PC-3 (cell line): ENCODE results near the gene SPATA32. TPM values are rescaled to one million over a fixed set of nuclear protein-coding genes. Genes with fewer than 3 reads are reported as not detected.

ENCODE experiments used
- ATAC-seq: fragments of 200-7000 bp; cut with Tn5 transposase; 2 replicates; pipeline ENCODE4 v1.9.1; 2020; ENCODE audit warnings: mild to moderate bottlenecking, moderate library complexity
- BruUV-seq: library from RNA; stranded (reverse); fragments of 400-500 nt; replicated peaks from 2 replicates; lab custom pipeline; 2021; lab: Mats Ljungman, UMichigan
- CTCF ChIA-PET: fragments of 300-600 bp; sonication (Branson Sonifier 250); formaldehyde crosslinking; loops from one replicate; lab custom pipeline; 2022; ENCODE audit warnings: antibody characterized with exemption; lab: Charles Lee
- POLR2A ChIA-PET: fragments of 300-600 bp; sonication (Branson Sonifier 250); formaldehyde crosslinking; loops from one replicate; lab custom pipeline; 2022; ENCODE audit warnings: antibody characterized with exemption; ENCODE audit not compliant: unreplicated experiment; lab: Charles Lee
- DNase-seq: peaks from one replicate; pipeline ENCODE4 v3.0.0-alpha.2; 2015
- H2AFZ ChIP-seq: fragments of 300-600 bp; sonication (generic); 2 replicates; pipeline ENCODE4 v1.6.0; 2016; ENCODE audit warnings: antibody characterized with exemption, low read length
- H3F3A ChIP-seq: fragments of 300-600 bp; sonication (generic); one replicate; pipeline ENCODE4 v1.6.0; 2017; ENCODE audit warnings: antibody characterized with exemption, low read length, control low read depth, mild to moderate bottlenecking; ENCODE audit not compliant: unreplicated experiment
- H3K27ac ChIP-seq: fragments of 300-600 bp; sonication (generic); 2 replicates; pipeline ENCODE4 v1.5.1; 2016; ENCODE audit warnings: mild to moderate bottlenecking, low read length
- H3K27me3 ChIP-seq: fragments of 300-600 bp; sonication (generic); 2 replicates; pipeline ENCODE4 v1.6.1; 2016; ENCODE audit warnings: low read length, mixed read lengths
- H3K36me3 ChIP-seq: fragments of 300-600 bp; sonication (generic); 2 replicates; pipeline ENCODE4 v1.6.1; 2016; ENCODE audit warnings: low read depth, mixed run types, low read length, mixed read lengths
- H3K4me1 ChIP-seq: fragments of 300-600 bp; sonication (generic); 2 replicates; pipeline ENCODE4 v1.5.1; 2016; ENCODE audit warnings: low read length; ENCODE audit not compliant: insufficient read depth
- H3K4me2 ChIP-seq: fragments of 300-600 bp; sonication (generic); 2 replicates; pipeline ENCODE4 v1.6.0; 2016; ENCODE audit warnings: low read length
- H3K4me3 ChIP-seq: fragments of 300-600 bp; sonication (generic); 2 replicates; pipeline ENCODE4 v1.5.1; 2016; ENCODE audit warnings: mild to moderate bottlenecking, low read length, mixed read lengths
- H3K79me2 ChIP-seq: fragments of 300-600 bp; sonication (generic); 2 replicates; pipeline ENCODE4 v1.6.1; 2017; ENCODE audit warnings: low read length, mixed read lengths
- H3K9ac ChIP-seq: fragments of 300-600 bp; sonication (generic); 2 replicates; pipeline ENCODE4 v1.6.0; 2016; ENCODE audit warnings: mild to moderate bottlenecking, low read length
- H3K9me2 ChIP-seq: fragments of 300-600 bp; sonication (generic); replicated peaks from 2 replicates; pipeline ENCODE4 v1.6.1; 2016; ENCODE audit warnings: mixed run types, low read length, mixed read lengths
- H3K9me3 ChIP-seq: fragments of 300-600 bp; sonication (generic); 2 replicates; pipeline ENCODE4 v1.6.1; 2016; ENCODE audit warnings: low read length, mixed read lengths
- H4K20me1 ChIP-seq: fragments of 300-600 bp; sonication (generic); 2 replicates; pipeline ENCODE4 v1.6.1; 2016; ENCODE audit warnings: low read length, mixed read lengths
- EZH2 ChIP-seq: fragments of 300-600 bp; sonication (generic); IDR thresholded peaks from one replicate; pipeline ENCODE4 v1.6.1; 2017; ENCODE audit warnings: antibody characterized with exemption, mild to moderate bottlenecking, low read length; ENCODE audit not compliant: unreplicated experiment
- EZH2phosphoT487 ChIP-seq: fragments of 300-600 bp; sonication (generic); IDR thresholded peaks from 2 replicates; pipeline ENCODE4 v1.6.1; 2018; ENCODE audit warnings: mild to moderate bottlenecking, antibody characterized with exemption, low read length, borderline replicate concordance
- intact Hi-C: fragments of 100-400 bp; cut with micrococcal nuclease; formaldehyde crosslinking; loops from 2 replicates; pipeline ENCODE4 v1.9.0; 2023
- total RNA-seq: library from RNA; depleted of rRNA; stranded (reverse); fragments of >200 nt; gene quantifications from 2 replicates; pipeline ENCODE4 v1.2.3, GENCODE V29; 2014
- TF ChIP-seq, protein P1 (sequence below): fragments of 300-600 bp; sonication (generic); conservative IDR thresholded peaks from 2 replicates; pipeline ENCODE4 v1.5.1; 2017; ENCODE audit warnings: antibody characterized with exemption, low read depth, mild to moderate bottlenecking, low read length

SPATA32 gene
- total RNA-seq, 1 experiment from 2014 or later, result not detected

- no peak overlapping the region for H3K27ac ChIP-seq
- DNase-seq (peak; percentile 32), ATAC-seq (peak; percentile 54)
- H4K20me1 ChIP-seq, result no peaks in the 10 kb centered on the region
- H3K9me3 ChIP-seq, result no peaks in the 10 kb centered on the region
- no peaks in the 10 kb centered on the region for H3K4me1 ChIP-seq
- H3K36me3 ChIP-seq, result peaks cover 65% of the 10 kb centered on the region
- no peaks in the 10 kb centered on the region for H3K9me2 ChIP-seq
- H3F3A ChIP-seq, result no peaks in the 10 kb centered on the region
- TF ChIP-seq EZH2, result no peak
- no peak for TF ChIP-seq EZH2phosphoT487
- TF ChIP-seq, protein P1, sequence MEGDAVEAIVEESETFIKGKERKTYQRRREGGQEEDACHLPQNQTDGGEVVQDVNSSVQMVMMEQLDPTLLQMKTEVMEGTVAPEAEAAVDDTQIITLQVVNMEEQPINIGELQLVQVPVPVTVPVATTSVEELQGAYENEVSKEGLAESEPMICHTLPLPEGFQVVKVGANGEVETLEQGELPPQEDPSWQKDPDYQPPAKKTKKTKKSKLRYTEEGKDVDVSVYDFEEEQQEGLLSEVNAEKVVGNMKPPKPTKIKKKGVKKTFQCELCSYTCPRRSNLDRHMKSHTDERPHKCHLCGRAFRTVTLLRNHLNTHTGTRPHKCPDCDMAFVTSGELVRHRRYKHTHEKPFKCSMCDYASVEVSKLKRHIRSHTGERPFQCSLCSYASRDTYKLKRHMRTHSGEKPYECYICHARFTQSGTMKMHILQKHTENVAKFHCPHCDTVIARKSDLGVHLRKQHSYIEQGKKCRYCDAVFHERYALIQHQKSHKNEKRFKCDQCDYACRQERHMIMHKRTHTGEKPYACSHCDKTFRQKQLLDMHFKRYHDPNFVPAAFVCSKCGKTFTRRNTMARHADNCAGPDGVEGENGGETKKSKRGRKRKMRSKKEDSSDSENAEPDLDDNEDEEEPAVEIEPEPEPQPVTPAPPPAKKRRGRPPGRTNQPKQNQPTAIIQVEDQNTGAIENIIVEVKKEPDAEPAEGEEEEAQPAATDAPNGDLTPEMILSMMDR, result peak; percentile 69
- intact Hi-C loops, result no loop called here
- no peak overlapping the region for H2AFZ ChIP-seq
- ChIA-PET CTCF (interaction anchor here (0.8 to 1.0 kb wide), 2 partner anchors 33 to 98 kb away, joined by 4 read pairs; partner anchors contain the start of gene MAP3K14), POLR2A (no interaction called here)
- H3K4me3 ChIP-seq, result no peak overlapping the region
- no peak overlapping the region for H3K9ac ChIP-seq
- BruUV-seq, result no TSS peak
- H3K27me3 ChIP-seq, result no peaks in the 10 kb centered on the region
- H3K79me2 ChIP-seq, result no peaks in the 10 kb centered on the region
- H3K4me2 ChIP-seq, result no peak overlapping the region
Measured at GRCh38 chr17:45284176-45285140, 22.6 kb upstream of the SPATA32 start.

- POLR2A ChIA-PET, result no interaction called here
- no peak overlapping the region for H2AFZ ChIP-seq
- no peaks in the 10 kb centered on the region for H3K9me2 ChIP-seq
- no TSS peak for BruUV-seq
- no peaks in the 10 kb centered on the region for H4K20me1 ChIP-seq
- no peaks in the 10 kb centered on the region for H3K9me3 ChIP-seq
- CTCF ChIA-PET, result interaction anchor here (1.0 kb wide), 1 partner anchor 99 kb away, joined by 4 read pairs; no protein-coding TSS in a partner anchor
- ATAC-seq (no peak), DNase-seq (no peak)
- H3K4me2 ChIP-seq, result no peak overlapping the region
- intact Hi-C loops, result no loop called here
- no peak overlapping the region for H3K9ac ChIP-seq
- no peaks in the 10 kb centered on the region for H3F3A ChIP-seq
- TF ChIP-seq EZH2 (no peak), EZH2phosphoT487 (no peak)
- TF ChIP-seq, protein P1, result no peak
- peaks cover 58% of the 10 kb centered on the region for H3K36me3 ChIP-seq
- H3K4me3 ChIP-seq, result no peak overlapping the region
- H3K27ac ChIP-seq, result no peak overlapping the region
- H3K4me1 ChIP-seq, result no peaks in the 10 kb centered on the region
- H3K27me3 ChIP-seq, result no peaks in the 10 kb centered on the region
- no peaks in the 10 kb centered on the region for H3K79me2 ChIP-seq
Measured at GRCh38 chr17:45283711-45284110, 21.8 kb upstream of the SPATA32 start.
